ENCODE measurements around the gene CLSTN3. TPM values are rescaled to one million over a fixed set of nuclear protein-coding genes. Genes with fewer than 3 reads are reported as not detected.

Gene CLSTN3
- total and polyA plus RNA-seq, 2 of the 13 experiments (the other 11 are each of a cell fraction or from before 2014, with no cell fraction given): 26.2 to 94.1 TPM

- TF ChIP-seq ZNF780A (CRISPR knock-in tag; IDR thresholded peaks at IDR 0.05) (0 out of 2 replicates have a peak, but pooled peaks have one; percentile 34), ZNF333 (CRISPR knock-in tag; IDR thresholded peaks at IDR 0.05; ENCODE audit: borderline replicate concordance) (no peak), SNAPC2 (CRISPR knock-in tag; IDR thresholded peaks at IDR 0.05) (no peak), PLSCR1 (CRISPR knock-in tag; IDR thresholded peaks at IDR 0.05; ENCODE audit: borderline replicate concordance) (no peak), RXRB (CRISPR knock-in tag; IDR thresholded peaks at IDR 0.05; ENCODE audit: borderline replicate concordance) (no peak), ZFP1 (CRISPR knock-in tag; IDR thresholded peaks at IDR 0.05) (no peak), ZNF615 (CRISPR knock-in tag; IDR thresholded peaks at IDR 0.05; ENCODE audit: borderline replicate concordance) (no peak), HNF4G (IDR thresholded peaks at IDR 0.05; ENCODE audit: borderline replicate concordance, low read depth, low read length) (no peak), HNF4G (CRISPR knock-in tag; IDR thresholded peaks at IDR 0.05; ENCODE audit: borderline replicate concordance, low read depth) (no peak), ZBTB46 (CRISPR knock-in tag; IDR thresholded peaks at IDR 0.05; ENCODE audit: borderline replicate concordance) (no peak), DNMT1 (CRISPR knock-in tag; IDR thresholded peaks at IDR 0.05) (no peak), SKIL (CRISPR knock-in tag; IDR thresholded peaks at IDR 0.05; ENCODE audit: borderline replicate concordance) (0 out of 2 replicates have a peak, but pooled peaks have one; percentile 49)
Observed at GRCh38 chr12:7130701-7131501, 730 bp downstream of the CLSTN3 start (continued).

All from HepG2 (cell line).